Panc1 (cell line): ENCODE results near the gene TAF15.

Experiments used
- POLR2AphosphoS5 ChIP-seq: IDR thresholded peaks from 2 replicates; pipeline ENCODE4 v1.6.1; 2012; ENCODE audit warnings: mild to moderate bottlenecking, low read depth, low read length, moderate library complexity
- TCF7L2 ChIP-seq: IDR thresholded peaks from 2 replicates; pipeline ENCODE4 v1.6.1; 2011; ENCODE audit warnings: mild to moderate bottlenecking, low read depth, low read length, inconsistent platforms
- TF ChIP-seq, protein P1 (sequence below): fragments of 450-650 bp; IDR thresholded peaks from 2 replicates; pipeline ENCODE4 v1.5.1; 2017; ENCODE audit warnings: mild to moderate bottlenecking
- TF ChIP-seq, protein P2 (sequence below), 2 experiments: IDR thresholded peaks; 2 replicates each; pipeline ENCODE4 v1.6.1; 2011 to 2012; ENCODE audit warnings: low read depth in 2 of 2, control low read depth in 1 of 2, low read length in 1 of 2, mild to moderate bottlenecking in 1 of 2, moderate library complexity in 1 of 2; ENCODE audit not compliant: insufficient read depth in 1 of 2

- TF ChIP-seq, protein P1, sequence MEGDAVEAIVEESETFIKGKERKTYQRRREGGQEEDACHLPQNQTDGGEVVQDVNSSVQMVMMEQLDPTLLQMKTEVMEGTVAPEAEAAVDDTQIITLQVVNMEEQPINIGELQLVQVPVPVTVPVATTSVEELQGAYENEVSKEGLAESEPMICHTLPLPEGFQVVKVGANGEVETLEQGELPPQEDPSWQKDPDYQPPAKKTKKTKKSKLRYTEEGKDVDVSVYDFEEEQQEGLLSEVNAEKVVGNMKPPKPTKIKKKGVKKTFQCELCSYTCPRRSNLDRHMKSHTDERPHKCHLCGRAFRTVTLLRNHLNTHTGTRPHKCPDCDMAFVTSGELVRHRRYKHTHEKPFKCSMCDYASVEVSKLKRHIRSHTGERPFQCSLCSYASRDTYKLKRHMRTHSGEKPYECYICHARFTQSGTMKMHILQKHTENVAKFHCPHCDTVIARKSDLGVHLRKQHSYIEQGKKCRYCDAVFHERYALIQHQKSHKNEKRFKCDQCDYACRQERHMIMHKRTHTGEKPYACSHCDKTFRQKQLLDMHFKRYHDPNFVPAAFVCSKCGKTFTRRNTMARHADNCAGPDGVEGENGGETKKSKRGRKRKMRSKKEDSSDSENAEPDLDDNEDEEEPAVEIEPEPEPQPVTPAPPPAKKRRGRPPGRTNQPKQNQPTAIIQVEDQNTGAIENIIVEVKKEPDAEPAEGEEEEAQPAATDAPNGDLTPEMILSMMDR = no peak
- TF ChIP-seq, protein P2, sequence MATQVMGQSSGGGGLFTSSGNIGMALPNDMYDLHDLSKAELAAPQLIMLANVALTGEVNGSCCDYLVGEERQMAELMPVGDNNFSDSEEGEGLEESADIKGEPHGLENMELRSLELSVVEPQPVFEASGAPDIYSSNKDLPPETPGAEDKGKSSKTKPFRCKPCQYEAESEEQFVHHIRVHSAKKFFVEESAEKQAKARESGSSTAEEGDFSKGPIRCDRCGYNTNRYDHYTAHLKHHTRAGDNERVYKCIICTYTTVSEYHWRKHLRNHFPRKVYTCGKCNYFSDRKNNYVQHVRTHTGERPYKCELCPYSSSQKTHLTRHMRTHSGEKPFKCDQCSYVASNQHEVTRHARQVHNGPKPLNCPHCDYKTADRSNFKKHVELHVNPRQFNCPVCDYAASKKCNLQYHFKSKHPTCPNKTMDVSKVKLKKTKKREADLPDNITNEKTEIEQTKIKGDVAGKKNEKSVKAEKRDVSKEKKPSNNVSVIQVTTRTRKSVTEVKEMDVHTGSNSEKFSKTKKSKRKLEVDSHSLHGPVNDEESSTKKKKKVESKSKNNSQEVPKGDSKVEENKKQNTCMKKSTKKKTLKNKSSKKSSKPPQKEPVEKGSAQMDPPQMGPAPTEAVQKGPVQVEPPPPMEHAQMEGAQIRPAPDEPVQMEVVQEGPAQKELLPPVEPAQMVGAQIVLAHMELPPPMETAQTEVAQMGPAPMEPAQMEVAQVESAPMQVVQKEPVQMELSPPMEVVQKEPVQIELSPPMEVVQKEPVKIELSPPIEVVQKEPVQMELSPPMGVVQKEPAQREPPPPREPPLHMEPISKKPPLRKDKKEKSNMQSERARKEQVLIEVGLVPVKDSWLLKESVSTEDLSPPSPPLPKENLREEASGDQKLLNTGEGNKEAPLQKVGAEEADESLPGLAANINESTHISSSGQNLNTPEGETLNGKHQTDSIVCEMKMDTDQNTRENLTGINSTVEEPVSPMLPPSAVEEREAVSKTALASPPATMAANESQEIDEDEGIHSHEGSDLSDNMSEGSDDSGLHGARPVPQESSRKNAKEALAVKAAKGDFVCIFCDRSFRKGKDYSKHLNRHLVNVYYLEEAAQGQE (IDR thresholded peaks at IDR 0.05; ENCODE audit: insufficient read depth in 1 of 2, low read depth in 2 of 2, low read length in 1 of 2) = no peak
- TF ChIP-seq POLR2AphosphoS5 (no peak), TCF7L2 (no peak)
These were observed 24.4 kb upstream of the TAF15 start for GRCh38 chr17:35784895-35785294.
